Type B pancreatic cell (in vitro differentiated cells): ENCODE data around the gene RPA3. TPM values are rescaled to one million over a fixed set of nuclear protein-coding genes. Genes with fewer than 3 reads are reported as not detected.

ENCODE experiments used
- DNase-seq: peaks from one replicate; pipeline ENCODE4 v3.0.0; 2021; ENCODE audit warnings: mixed read lengths; ENCODE audit not compliant: unreplicated experiment; ENCODE audit errors: extremely low spot score
- H3K27ac Mint-ChIP-seq: 2 replicates; pipeline ENCODE4 v1.8.0; 2021; ENCODE audit warnings: mild to moderate bottlenecking, mixed read lengths
- H3K27me3 Mint-ChIP-seq: 2 replicates; pipeline ENCODE4 v1.8.0; 2021; ENCODE audit warnings: mixed read lengths
- H3K36me3 Mint-ChIP-seq: 2 replicates; pipeline ENCODE4 v1.8.0; 2021; ENCODE audit warnings: mixed read lengths
- H3K4me1 Mint-ChIP-seq: one replicate; pipeline ENCODE4 v1.8.0; 2021; ENCODE audit warnings: mixed read lengths; ENCODE audit not compliant: unreplicated experiment
- H3K4me3 Mint-ChIP-seq: 2 replicates; pipeline ENCODE4 v1.8.0; 2021; ENCODE audit warnings: mild to moderate bottlenecking, mixed read lengths
- H3K9me3 Mint-ChIP-seq: 2 replicates; pipeline ENCODE4 v1.8.0; 2021; ENCODE audit warnings: mixed read lengths
- total RNA-seq: library from RNA; stranded (reverse); gene quantifications from 2 replicates; pipeline ENCODE4 v1.2.1, GENCODE V29; 2021; ENCODE audit warnings: low replicate concordance
- TF ChIP-seq, protein P1 (sequence below): fragments of 200-600 bp; sonication (generic); conservative IDR thresholded peaks from 2 replicates; pipeline ENCODE4 v1.5.0; 2021; ENCODE audit warnings: antibody characterized with exemption, mild to moderate bottlenecking

Gene RPA3
- total RNA-seq, 1 donor from 2014 or later = 42.3 TPM

GRCh38 chr7:7746458-7746857 lies 28.1 kb upstream of the RPA3 start:
- no peaks in the 10 kb centered on the region for H3K27me3 Mint-ChIP-seq
- H3K27ac Mint-ChIP-seq = no peak overlapping the region
- peaks cover 5% of the 10 kb centered on the region for H3K9me3 Mint-ChIP-seq

DNA sequence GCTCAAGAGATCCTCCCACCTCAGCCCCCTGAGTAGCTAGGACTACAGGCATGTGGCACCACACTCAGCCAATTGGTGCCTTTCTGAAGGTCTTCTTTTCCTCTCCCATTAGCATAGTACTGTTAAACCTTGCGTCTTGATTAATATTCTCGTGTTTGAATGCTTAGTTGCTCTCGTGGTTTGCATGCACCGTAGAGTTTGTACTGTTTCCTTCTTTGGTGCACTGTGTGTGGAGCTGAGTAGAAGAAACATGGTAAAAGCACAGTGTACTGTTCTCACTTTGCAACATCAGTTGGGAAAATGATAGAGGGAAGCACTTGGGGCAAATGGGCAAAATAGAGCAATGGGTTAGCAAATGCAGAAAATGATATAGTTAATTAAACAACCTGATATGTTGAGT lies 27.6 kb upstream of the RPA3 start:
- H3K9me3 Mint-ChIP-seq = peaks cover 5% of the 10 kb centered on the region
- DNase-seq = no peak
- H3K4me3 Mint-ChIP-seq = no peak overlapping the region
- H3K27me3 Mint-ChIP-seq = no peaks in the 10 kb centered on the region
- no peaks in the 10 kb centered on the region for H3K36me3 Mint-ChIP-seq
- peaks cover 4% of the 10 kb centered on the region for H3K4me1 Mint-ChIP-seq
- TF ChIP-seq, protein P1, sequence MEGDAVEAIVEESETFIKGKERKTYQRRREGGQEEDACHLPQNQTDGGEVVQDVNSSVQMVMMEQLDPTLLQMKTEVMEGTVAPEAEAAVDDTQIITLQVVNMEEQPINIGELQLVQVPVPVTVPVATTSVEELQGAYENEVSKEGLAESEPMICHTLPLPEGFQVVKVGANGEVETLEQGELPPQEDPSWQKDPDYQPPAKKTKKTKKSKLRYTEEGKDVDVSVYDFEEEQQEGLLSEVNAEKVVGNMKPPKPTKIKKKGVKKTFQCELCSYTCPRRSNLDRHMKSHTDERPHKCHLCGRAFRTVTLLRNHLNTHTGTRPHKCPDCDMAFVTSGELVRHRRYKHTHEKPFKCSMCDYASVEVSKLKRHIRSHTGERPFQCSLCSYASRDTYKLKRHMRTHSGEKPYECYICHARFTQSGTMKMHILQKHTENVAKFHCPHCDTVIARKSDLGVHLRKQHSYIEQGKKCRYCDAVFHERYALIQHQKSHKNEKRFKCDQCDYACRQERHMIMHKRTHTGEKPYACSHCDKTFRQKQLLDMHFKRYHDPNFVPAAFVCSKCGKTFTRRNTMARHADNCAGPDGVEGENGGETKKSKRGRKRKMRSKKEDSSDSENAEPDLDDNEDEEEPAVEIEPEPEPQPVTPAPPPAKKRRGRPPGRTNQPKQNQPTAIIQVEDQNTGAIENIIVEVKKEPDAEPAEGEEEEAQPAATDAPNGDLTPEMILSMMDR = no peak
- H3K27ac Mint-ChIP-seq = no peak overlapping the region

More at GRCh38 chr7:7746458-7746857, 28.1 kb upstream of the RPA3 start:
- TF ChIP-seq, protein P1 = no peak
- Mint-ChIP-seq H3K4me3 (no peak overlapping the region), H3K4me1 (peaks cover 4% of the 10 kb centered on the region), H3K36me3 (no peaks in the 10 kb centered on the region)
- no peak for DNase-seq

DNA sequence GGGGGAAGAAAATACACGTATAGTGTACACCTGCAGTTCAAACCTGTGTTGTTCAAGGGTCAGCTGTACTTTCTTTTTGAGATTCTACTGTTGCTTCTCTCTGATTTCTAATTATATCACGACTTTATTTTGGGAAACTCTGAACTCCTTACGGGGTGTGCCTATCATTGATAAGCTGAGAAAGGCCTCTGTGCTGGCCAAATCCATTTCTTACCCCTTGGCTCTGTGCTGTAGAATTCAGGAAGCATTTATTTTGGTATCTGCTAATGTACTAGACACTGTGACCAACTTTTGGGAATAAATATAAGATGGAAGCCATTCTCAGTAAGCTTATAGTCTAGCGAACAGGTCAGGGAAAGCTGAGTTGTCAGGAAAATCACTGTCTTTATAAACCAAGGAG lies 26.9 kb upstream of the RPA3 start:
- no peak for DNase-seq
- H3K4me1 Mint-ChIP-seq = peaks cover 4% of the 10 kb centered on the region
- H3K4me3 Mint-ChIP-seq = no peak overlapping the region
- H3K36me3 Mint-ChIP-seq = no peaks in the 10 kb centered on the region
- peaks cover 5% of the 10 kb centered on the region for H3K9me3 Mint-ChIP-seq
- H3K27me3 Mint-ChIP-seq = no peaks in the 10 kb centered on the region
- TF ChIP-seq, protein P1 = no peak
- H3K27ac Mint-ChIP-seq = no peak overlapping the region

GRCh38 chr7:7742223-7742622 lies 23.8 kb upstream of the RPA3 start:
- H3K36me3 Mint-ChIP-seq = no peaks in the 10 kb centered on the region
- H3K27ac Mint-ChIP-seq = no peak overlapping the region
- peaks cover 12% of the 10 kb centered on the region for H3K4me1 Mint-ChIP-seq
- TF ChIP-seq, protein P1 = no peak
- DNase-seq = no peak
- no peaks in the 10 kb centered on the region for H3K27me3 Mint-ChIP-seq
- H3K9me3 Mint-ChIP-seq = peaks cover 5% of the 10 kb centered on the region
- H3K4me3 Mint-ChIP-seq = no peak overlapping the region

DNA sequence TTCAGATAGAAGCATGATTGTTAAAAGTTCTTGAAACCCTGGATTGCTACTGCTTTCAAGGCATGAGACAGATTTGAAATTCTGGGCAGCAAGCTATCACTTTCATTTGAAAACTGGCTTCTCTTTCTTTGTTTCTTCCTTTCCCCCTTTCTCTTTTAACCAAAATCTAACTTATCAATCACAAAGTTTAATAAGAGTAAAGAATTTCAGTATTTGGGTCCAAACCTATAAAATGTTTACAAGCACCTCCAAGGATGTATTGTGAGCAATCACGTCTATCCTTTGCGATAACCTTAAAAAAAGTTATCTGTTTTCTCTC lies 21.6 kb upstream of the RPA3 start:
- Mint-ChIP-seq H3K4me3 (no peak overlapping the region), H3K27me3 (no peaks in the 10 kb centered on the region), H3K9me3 (peaks cover 8% of the 10 kb centered on the region), H3K36me3 (no peaks in the 10 kb centered on the region), H3K27ac (no peak overlapping the region), H3K4me1 (peaks cover 19% of the 10 kb centered on the region)
- no peak for DNase-seq
- TF ChIP-seq, protein P1 = no peak
